Ishikawa (cell line): ENCODE data around the gene PARVB.

Source experiments
- CEBPB ChIP-seq: IDR thresholded peaks from 2 replicates; pipeline ENCODE4 v1.6.1; 2012
- CREB1 ChIP-seq: IDR thresholded peaks from 2 replicates; pipeline ENCODE4 v1.6.1; 2012; ENCODE audit warnings: low read depth
- EGR1 ChIP-seq: IDR thresholded peaks from 2 replicates; pipeline ENCODE4 v1.6.1; 2012
- EP300 ChIP-seq: IDR thresholded peaks from 2 replicates; pipeline ENCODE4 v1.6.1; 2012; ENCODE audit warnings: borderline replicate concordance
- FOXM1 ChIP-seq: IDR thresholded peaks from 2 replicates; pipeline ENCODE4 v1.6.1; 2012; ENCODE audit warnings: low read depth, borderline replicate concordance
- NFIC ChIP-seq: IDR thresholded peaks from 2 replicates; pipeline ENCODE4 v1.6.1; 2012
- RAD21 ChIP-seq: IDR thresholded peaks from 2 replicates; pipeline ENCODE4 v1.6.1; 2012; ENCODE audit warnings: low read depth
- TAF1 ChIP-seq: IDR thresholded peaks from 2 replicates; pipeline ENCODE4 v1.6.1; 2012; ENCODE audit warnings: low read depth, mild to moderate bottlenecking
- TCF12 ChIP-seq: IDR thresholded peaks from 2 replicates; pipeline ENCODE4 v1.6.1; 2012; ENCODE audit warnings: low read depth
- YY1 ChIP-seq: IDR thresholded peaks from 2 replicates; pipeline ENCODE4 v1.6.1; 2012; ENCODE audit warnings: low read depth
- TF ChIP-seq, protein P1 (sequence below): IDR thresholded peaks from 2 replicates; pipeline ENCODE4 v1.6.1; 2012
- TF ChIP-seq, protein P2 (sequence below): IDR thresholded peaks from 2 replicates; pipeline ENCODE4 v1.6.1; 2012; ENCODE audit warnings: low read depth, mild to moderate bottlenecking
- TF ChIP-seq, protein P3 (sequence below): IDR thresholded peaks from 2 replicates; pipeline ENCODE4 v1.6.1; 2012

DNA sequence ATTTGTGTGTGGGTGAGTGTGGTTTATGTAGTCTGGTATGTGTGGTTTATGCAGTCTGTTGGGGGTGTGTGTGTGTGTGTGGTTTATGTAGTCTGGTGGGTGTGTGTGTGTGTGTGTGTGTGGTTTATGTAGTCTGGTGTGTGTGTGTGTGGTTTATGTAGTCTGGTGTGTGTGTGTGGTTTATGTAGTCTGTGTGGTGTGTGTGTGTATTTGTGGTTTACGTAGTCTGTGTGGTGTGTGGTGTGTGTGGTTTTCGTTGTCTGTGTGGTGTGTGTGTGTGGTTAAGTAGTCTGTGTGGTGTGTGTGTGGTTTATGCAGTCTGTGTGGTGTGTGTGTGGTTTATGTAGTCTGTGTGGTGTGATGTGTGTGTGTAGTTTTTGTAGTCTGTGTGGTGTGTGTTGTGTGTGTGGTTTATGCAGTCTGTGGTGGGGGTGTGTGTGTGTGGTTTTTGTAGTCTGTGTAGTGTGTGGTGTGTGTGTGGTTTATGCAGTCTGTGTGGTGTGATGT, 130.4 kb downstream of the PARVB start:
- no peak for TF ChIP-seq TAF1
- TF ChIP-seq YY1, result no peak
- TF ChIP-seq TCF12, result no peak
- no peak for TF ChIP-seq CEBPB
- no peak for TF ChIP-seq EP300
- TF ChIP-seq, protein P1, sequence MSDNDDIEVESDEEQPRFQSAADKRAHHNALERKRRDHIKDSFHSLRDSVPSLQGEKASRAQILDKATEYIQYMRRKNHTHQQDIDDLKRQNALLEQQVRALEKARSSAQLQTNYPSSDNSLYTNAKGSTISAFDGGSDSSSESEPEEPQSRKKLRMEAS, result no peak
- no peak for TF ChIP-seq FOXM1
- no peak for TF ChIP-seq RAD21
- TF ChIP-seq, protein P2, sequence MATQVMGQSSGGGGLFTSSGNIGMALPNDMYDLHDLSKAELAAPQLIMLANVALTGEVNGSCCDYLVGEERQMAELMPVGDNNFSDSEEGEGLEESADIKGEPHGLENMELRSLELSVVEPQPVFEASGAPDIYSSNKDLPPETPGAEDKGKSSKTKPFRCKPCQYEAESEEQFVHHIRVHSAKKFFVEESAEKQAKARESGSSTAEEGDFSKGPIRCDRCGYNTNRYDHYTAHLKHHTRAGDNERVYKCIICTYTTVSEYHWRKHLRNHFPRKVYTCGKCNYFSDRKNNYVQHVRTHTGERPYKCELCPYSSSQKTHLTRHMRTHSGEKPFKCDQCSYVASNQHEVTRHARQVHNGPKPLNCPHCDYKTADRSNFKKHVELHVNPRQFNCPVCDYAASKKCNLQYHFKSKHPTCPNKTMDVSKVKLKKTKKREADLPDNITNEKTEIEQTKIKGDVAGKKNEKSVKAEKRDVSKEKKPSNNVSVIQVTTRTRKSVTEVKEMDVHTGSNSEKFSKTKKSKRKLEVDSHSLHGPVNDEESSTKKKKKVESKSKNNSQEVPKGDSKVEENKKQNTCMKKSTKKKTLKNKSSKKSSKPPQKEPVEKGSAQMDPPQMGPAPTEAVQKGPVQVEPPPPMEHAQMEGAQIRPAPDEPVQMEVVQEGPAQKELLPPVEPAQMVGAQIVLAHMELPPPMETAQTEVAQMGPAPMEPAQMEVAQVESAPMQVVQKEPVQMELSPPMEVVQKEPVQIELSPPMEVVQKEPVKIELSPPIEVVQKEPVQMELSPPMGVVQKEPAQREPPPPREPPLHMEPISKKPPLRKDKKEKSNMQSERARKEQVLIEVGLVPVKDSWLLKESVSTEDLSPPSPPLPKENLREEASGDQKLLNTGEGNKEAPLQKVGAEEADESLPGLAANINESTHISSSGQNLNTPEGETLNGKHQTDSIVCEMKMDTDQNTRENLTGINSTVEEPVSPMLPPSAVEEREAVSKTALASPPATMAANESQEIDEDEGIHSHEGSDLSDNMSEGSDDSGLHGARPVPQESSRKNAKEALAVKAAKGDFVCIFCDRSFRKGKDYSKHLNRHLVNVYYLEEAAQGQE, result no peak
- TF ChIP-seq EGR1, result no peak
- no peak for TF ChIP-seq NFIC
- TF ChIP-seq CREB1, result no peak
- TF ChIP-seq, protein P3, sequence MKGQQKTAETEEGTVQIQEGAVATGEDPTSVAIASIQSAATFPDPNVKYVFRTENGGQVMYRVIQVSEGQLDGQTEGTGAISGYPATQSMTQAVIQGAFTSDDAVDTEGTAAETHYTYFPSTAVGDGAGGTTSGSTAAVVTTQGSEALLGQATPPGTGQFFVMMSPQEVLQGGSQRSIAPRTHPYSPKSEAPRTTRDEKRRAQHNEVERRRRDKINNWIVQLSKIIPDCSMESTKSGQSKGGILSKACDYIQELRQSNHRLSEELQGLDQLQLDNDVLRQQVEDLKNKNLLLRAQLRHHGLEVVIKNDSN, result no peak
